ENCODE results near the gene SIRT5. TPM values are rescaled to one million over a fixed set of nuclear protein-coding genes. Genes with fewer than 3 reads are reported as not detected.

Gene SIRT5
- polyA plus RNA-seq, 2 of the 4 experiments (the other 2 are of a cell fraction) = 5.1 to 7.8 TPM

GRCh38 chr6:13557841-13558240 lies 16.6 kb upstream of the SIRT5 start (continued):
- TF ChIP-seq EHMT2 (IDR thresholded peaks at IDR 0.05; ENCODE audit: low read depth) (no peak), ZC3H11A (IDR thresholded peaks at IDR 0.05) (no peak), MYC (IDR thresholded peaks at IDR 0.05; ENCODE audit: borderline replicate concordance, low read length) (no peak)

GRCh38 chr6:13558718-13559117 lies 15.7 kb upstream of the SIRT5 start:
- Histone ChIP-seq H3K9me3 (no peaks in the 10 kb centered on the region), H3K4me2 (no peak overlapping the region), H3K4me1 (no peaks in the 10 kb centered on the region), H3K27ac (no peak overlapping the region), H3K4me3 (no peak overlapping the region)
- FAIRE-seq (no peak), ATAC-seq (no peak), DNase-seq (ENCODE audit: low read depth in 1 of 2, low spot score in 1 of 2) (no peak)
- 76% methylated on average over 3 of the region's 4 CpGs for WGBS (ENCODE audit: missing lambda C conversion rate)
- POLR2A ChIA-PET = no interaction called here
- TF ChIP-seq HEYL (CRISPR knock-in tag; IDR thresholded peaks at IDR 0.05) = no peak
- TF ChIP-seq ZC3H11A (IDR thresholded peaks at IDR 0.05) = no peak
- TF ChIP-seq USF2 (IDR thresholded peaks at IDR 0.05) = no peak
- no peak for TF ChIP-seq ZSCAN20 (CRISPR knock-in tag; IDR thresholded peaks at IDR 0.05)
- no peak for TF ChIP-seq NPAS2 (CRISPR knock-in tag; IDR thresholded peaks at IDR 0.05; ENCODE audit: borderline replicate concordance)
- TF ChIP-seq HES2 (IDR thresholded peaks at IDR 0.05) = no peak
- no peak for TF ChIP-seq GATA3 (IDR thresholded peaks at IDR 0.05; ENCODE audit: borderline replicate concordance)
- TF ChIP-seq REST (IDR thresholded peaks at IDR 0.05) = no peak
- no peak for TF ChIP-seq CBX2 (IDR thresholded peaks at IDR 0.05; ENCODE audit: borderline replicate concordance, low read depth)
- CTCF ChIA-PET = no interaction called here

- FAIRE-seq = no peak
- ChIA-PET CTCF (no interaction called here), POLR2A (no interaction called here)
- Histone ChIP-seq H3K9me3 (no peaks in the 10 kb centered on the region), H3K4me2 (no peak overlapping the region), H3K4me1 (no peaks in the 10 kb centered on the region), H3K27ac (no peak overlapping the region), H3K4me3 (no peak overlapping the region)
- no peak for DNase-seq (ENCODE audit: low read depth in 1 of 2, low spot score in 1 of 2)
- WGBS (ENCODE audit: missing lambda C conversion rate) = 34% methylated on average over 3 of the region's 3 CpGs
- ATAC-seq = no peak
- TF ChIP-seq HES2 (IDR thresholded peaks at IDR 0.05) (no peak), CTCF (IDR thresholded peaks at IDR 0.05) (no peak), BHLHE40 (IDR thresholded peaks at IDR 0.05; ENCODE audit: low read depth, low read length) (no peak), MAX (IDR thresholded peaks at IDR 0.05) (no peak), GATA3 (IDR thresholded peaks at IDR 0.05; ENCODE audit: borderline replicate concordance) (no peak)
Measured at GRCh38 chr6:13559251-13559650, 15.2 kb upstream of the SIRT5 start.

Measured in A549 (cell line).